Neutrophil (primary cell): ENCODE results near the gene CDHR5.
"Not testable (repeated sequence)": the region's sequence is repeated elsewhere in the genome, so short reads cannot be mapped to it uniquely, and the experiment has no call there.

ENCODE experiments used
- H3K27ac ChIP-seq: fragments of 200-600 bp; sonication (generic); 2 replicates; pipeline ENCODE4 v1.5.1; 2016; ENCODE audit warnings: mild to moderate bottlenecking, moderate library complexity
- H3K27me3 ChIP-seq: fragments of 200-600 bp; sonication (generic); 2 replicates; pipeline ENCODE4 v1.6.0; 2016; ENCODE audit warnings: mild to moderate bottlenecking
- H3K36me3 ChIP-seq: fragments of 200-600 bp; sonication (generic); 2 replicates; pipeline ENCODE4 v1.5.1; 2017
- H3K4me1 ChIP-seq, 2 experiments: fragments of 200-600 bp in 1 of 2; sonication (generic) in 1 of 2; 1 replicate in 1 of 2; 2 replicates in 1 of 2; pipeline versions ENCODE4 v1.5.1 to v1.6.1; 2013 to 2016; ENCODE audit warnings: low read depth in 1 of 2, low read length in 1 of 2, mild to moderate bottlenecking in 1 of 2, moderate library complexity in 1 of 2; ENCODE audit not compliant: control insufficient read depth in 1 of 2, insufficient read depth in 1 of 2
- H3K4me3 ChIP-seq, 2 experiments: fragments of 200-600 bp in 1 of 2; sonication (generic) in 1 of 2; 1 replicate in 1 of 2; 2 replicates in 1 of 2; pipeline ENCODE4 v1.5.1; 2013 to 2016; ENCODE audit warnings: low read depth in 1 of 2, low read length in 1 of 2, mild to moderate bottlenecking in 1 of 2, moderate library complexity in 1 of 2
- H3K9me3 ChIP-seq: fragments of 200-600 bp; sonication (generic); 2 replicates; pipeline ENCODE4 v1.5.1; 2016
- CTCF ChIP-seq: fragments of 200-600 bp; sonication (generic); IDR thresholded peaks from 2 replicates; pipeline ENCODE4 v1.5.1; 2016; ENCODE audit warnings: antibody characterized with exemption

Gene CDHR5

GRCh38 chr11:657691-658126 is 33.0 kb upstream of the CDHR5 start:
- no peaks in the 10 kb centered on the region for H3K9me3 ChIP-seq
- no peak for TF ChIP-seq CTCF
- no peak overlapping the region for H3K4me3 ChIP-seq
- no peaks in the 10 kb centered on the region for H3K27me3 ChIP-seq
- no peak overlapping the region for H3K27ac ChIP-seq
- H3K4me1 ChIP-seq, result no peaks in the 10 kb centered on the region
- peaks cover 39% of the 10 kb centered on the region for H3K36me3 ChIP-seq

- no peaks in the 10 kb centered on the region for H3K4me1 ChIP-seq
- H3K27me3 ChIP-seq, result no peaks in the 10 kb centered on the region
- no peak overlapping the region for H3K4me3 ChIP-seq
- TF ChIP-seq CTCF, result no peak
- no peaks in the 10 kb centered on the region for H3K9me3 ChIP-seq
- H3K27ac ChIP-seq, result no peak overlapping the region
- H3K36me3 ChIP-seq, result peaks cover 44% of the 10 kb centered on the region
Observed at GRCh38 chr11:656866-657265, 32.1 kb upstream of the CDHR5 start.

GRCh38 chr11:656426-656825 is 31.7 kb upstream of the CDHR5 start:
- Histone ChIP-seq H3K4me3 (no peak overlapping the region), H3K9me3 (no peaks in the 10 kb centered on the region), H3K4me1 (no peaks in the 10 kb centered on the region), H3K27me3 (no peaks in the 10 kb centered on the region), H3K36me3 (peaks cover 45% of the 10 kb centered on the region), H3K27ac (no peak overlapping the region)
- no peak for TF ChIP-seq CTCF

- H3K27me3 ChIP-seq, result no peaks in the 10 kb centered on the region
- H3K4me3 ChIP-seq, result no peak overlapping the region
- no peaks in the 10 kb centered on the region for H3K4me1 ChIP-seq
- H3K9me3 ChIP-seq, result no peaks in the 10 kb centered on the region
- peaks cover 48% of the 10 kb centered on the region for H3K36me3 ChIP-seq
- no peak for TF ChIP-seq CTCF
- no peak overlapping the region for H3K27ac ChIP-seq
Observed at GRCh38 chr11:655036-655726, 30.4 kb upstream of the CDHR5 start.

GRCh38 chr11:654444-654843 is 29.7 kb upstream of the CDHR5 start:
- not testable (repeated sequence) for H3K27me3 ChIP-seq, H3K9me3 ChIP-seq, H3K4me3 ChIP-seq, H3K4me1 ChIP-seq, H3K27ac ChIP-seq
- peaks cover 41% of the 10 kb centered on the region for H3K36me3 ChIP-seq

GRCh38 chr11:653837-654236 is 29.1 kb upstream of the CDHR5 start:
- no peak for TF ChIP-seq CTCF
- H3K27ac ChIP-seq, result no peak overlapping the region
- no peaks in the 10 kb centered on the region for H3K27me3 ChIP-seq
- no peaks in the 10 kb centered on the region for H3K4me1 ChIP-seq
- no peaks in the 10 kb centered on the region for H3K9me3 ChIP-seq
- H3K36me3 ChIP-seq, result peaks cover 37% of the 10 kb centered on the region
- no peak overlapping the region for H3K4me3 ChIP-seq

- H3K4me1 ChIP-seq, H3K27me3 ChIP-seq, H3K9me3 ChIP-seq, H3K4me3 ChIP-seq: not testable (repeated sequence)
- H3K36me3 ChIP-seq, result peaks cover 31% of the 10 kb centered on the region
- peak overlapping the region; percentile 13 for H3K27ac ChIP-seq
Observed at GRCh38 chr11:653136-653535, 28.4 kb upstream of the CDHR5 start.
